22Rv1 (cell line): Measurements from ENCODE around the gene SELENBP1.

Experiments used
- H3K27ac ChIP-seq: fragments of 450-650 bp; 2 replicates; pipeline ENCODE4 v1.5.1; 2017
- ZFX ChIP-seq: fragments of 450-650 bp; IDR thresholded peaks from 2 replicates; pipeline ENCODE4 v1.6.1; 2017; ENCODE audit warnings: antibody characterized with exemption, borderline replicate concordance
- TF ChIP-seq, protein P1 (sequence below): fragments of 450-650 bp; IDR thresholded peaks from 2 replicates; pipeline ENCODE4 v1.5.1; 2017; ENCODE audit warnings: mild to moderate bottlenecking

The SELENBP1 gene

DNA sequence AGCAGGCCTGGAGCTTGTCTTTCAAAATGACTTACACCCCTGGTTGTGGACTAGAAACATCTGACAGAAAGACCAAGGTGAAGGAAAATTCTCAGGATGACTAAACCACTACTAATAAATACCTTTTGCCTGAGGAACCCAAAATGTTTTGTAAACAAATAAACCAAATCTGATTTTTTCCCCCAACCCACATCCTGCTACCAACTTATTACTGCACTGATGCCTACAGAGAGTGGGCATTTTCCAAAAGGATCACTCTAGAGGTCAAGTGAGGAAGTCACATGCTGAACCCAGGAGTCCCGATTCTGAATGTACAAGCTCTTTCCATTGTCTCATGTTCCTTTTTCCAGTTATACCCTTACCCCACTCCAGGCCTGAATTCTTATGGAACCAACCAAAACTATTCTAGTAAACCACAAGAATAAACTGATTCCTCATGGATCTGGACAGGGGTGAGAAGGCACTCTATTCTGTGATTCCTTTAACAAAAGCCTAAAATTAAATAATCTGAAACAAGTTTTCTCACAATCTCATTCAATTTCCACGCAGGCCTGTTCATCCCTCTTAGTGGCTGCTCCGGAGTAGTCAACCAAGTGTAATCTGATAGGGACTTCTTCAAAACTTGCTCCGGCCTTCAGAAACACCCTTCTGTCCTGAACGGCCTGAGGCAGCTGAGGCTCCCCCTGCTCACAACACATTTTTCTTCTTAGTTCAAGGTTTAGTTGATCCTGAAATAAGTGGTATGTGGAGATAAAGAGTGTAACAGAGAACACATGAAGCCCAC, 46.7 kb downstream of the SELENBP1 start:
- TF ChIP-seq, protein P1, sequence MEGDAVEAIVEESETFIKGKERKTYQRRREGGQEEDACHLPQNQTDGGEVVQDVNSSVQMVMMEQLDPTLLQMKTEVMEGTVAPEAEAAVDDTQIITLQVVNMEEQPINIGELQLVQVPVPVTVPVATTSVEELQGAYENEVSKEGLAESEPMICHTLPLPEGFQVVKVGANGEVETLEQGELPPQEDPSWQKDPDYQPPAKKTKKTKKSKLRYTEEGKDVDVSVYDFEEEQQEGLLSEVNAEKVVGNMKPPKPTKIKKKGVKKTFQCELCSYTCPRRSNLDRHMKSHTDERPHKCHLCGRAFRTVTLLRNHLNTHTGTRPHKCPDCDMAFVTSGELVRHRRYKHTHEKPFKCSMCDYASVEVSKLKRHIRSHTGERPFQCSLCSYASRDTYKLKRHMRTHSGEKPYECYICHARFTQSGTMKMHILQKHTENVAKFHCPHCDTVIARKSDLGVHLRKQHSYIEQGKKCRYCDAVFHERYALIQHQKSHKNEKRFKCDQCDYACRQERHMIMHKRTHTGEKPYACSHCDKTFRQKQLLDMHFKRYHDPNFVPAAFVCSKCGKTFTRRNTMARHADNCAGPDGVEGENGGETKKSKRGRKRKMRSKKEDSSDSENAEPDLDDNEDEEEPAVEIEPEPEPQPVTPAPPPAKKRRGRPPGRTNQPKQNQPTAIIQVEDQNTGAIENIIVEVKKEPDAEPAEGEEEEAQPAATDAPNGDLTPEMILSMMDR, result no peak
- peak overlapping the region; percentile 91 for H3K27ac ChIP-seq

GRCh38 chr1:151325231-151325630, 47.3 kb downstream of the SELENBP1 start:
- no peak overlapping the region for H3K27ac ChIP-seq
- TF ChIP-seq, protein P1, result no peak
- no peak for TF ChIP-seq ZFX

GRCh38 chr1:151324390-151324930, 48.0 kb downstream of the SELENBP1 start:
- TF ChIP-seq, protein P1, result no peak
- TF ChIP-seq ZFX, result no peak
- H3K27ac ChIP-seq, result no peak overlapping the region

DNA sequence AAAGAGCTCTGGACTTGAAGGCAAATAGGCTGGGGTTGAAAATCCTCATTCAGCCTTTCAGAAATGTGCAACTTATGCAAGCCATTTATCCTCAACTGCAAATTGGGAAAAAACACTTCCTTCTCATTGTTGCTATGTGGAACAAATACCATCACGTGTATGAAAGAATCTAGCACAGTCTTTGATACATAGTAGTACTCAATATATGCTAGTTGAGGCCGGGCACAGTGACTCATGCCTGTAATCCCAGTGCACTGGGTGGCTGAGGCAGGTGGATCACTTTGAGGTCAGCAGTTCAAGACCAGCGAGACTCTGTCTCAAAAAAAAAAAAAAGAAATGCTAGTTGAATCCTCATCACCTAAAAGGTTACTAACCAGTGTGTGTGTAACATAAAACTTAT, 53.5 kb downstream of the SELENBP1 start:
- H3K27ac ChIP-seq, result no peak overlapping the region
- TF ChIP-seq, protein P1, result no peak
- TF ChIP-seq ZFX, result no peak

GRCh38 chr1:151315565-151316235, 56.8 kb downstream of the SELENBP1 start:
- TF ChIP-seq, protein P1, result no peak
- TF ChIP-seq ZFX, result no peak
- no peak overlapping the region for H3K27ac ChIP-seq
